HEK293T (cell line): ENCODE results near the gene CDC40.

Experiments
- BHLHE40 ChIP-seq: fragments of 450-650 bp; IDR thresholded peaks from 2 replicates; pipeline ENCODE4 v1.6.1; 2016; ENCODE audit warnings: mild to moderate bottlenecking, moderate library complexity, borderline replicate concordance
- ELF4 ChIP-seq: fragments of 450-650 bp; IDR thresholded peaks from 2 replicates; pipeline ENCODE4 v1.6.1; 2017; ENCODE audit warnings: antibody characterized with exemption
- FOXK2 ChIP-seq: fragments of 450-650 bp; IDR thresholded peaks from 2 replicates; pipeline ENCODE4 v1.6.1; 2016; ENCODE audit warnings: mild to moderate bottlenecking
- HDGF ChIP-seq: fragments of 450-650 bp; IDR thresholded peaks from 2 replicates; pipeline ENCODE4 v1.6.1; 2017; ENCODE audit warnings: antibody characterized with exemption, borderline replicate concordance
- SP1 ChIP-seq: fragments of 450-650 bp; IDR thresholded peaks from 2 replicates; pipeline ENCODE4 v1.6.1; 2017
- SUZ12 ChIP-seq: fragments of 450-650 bp; IDR thresholded peaks from 2 replicates; pipeline ENCODE4 v1.6.1; 2016; ENCODE audit warnings: mild to moderate bottlenecking
- TARDBP ChIP-seq: fragments of 450-650 bp; IDR thresholded peaks from 2 replicates; pipeline ENCODE4 v1.6.1; 2016
- ZNF384 ChIP-seq: fragments of 450-650 bp; IDR thresholded peaks from 2 replicates; pipeline ENCODE4 v1.6.1; 2016

DNA sequence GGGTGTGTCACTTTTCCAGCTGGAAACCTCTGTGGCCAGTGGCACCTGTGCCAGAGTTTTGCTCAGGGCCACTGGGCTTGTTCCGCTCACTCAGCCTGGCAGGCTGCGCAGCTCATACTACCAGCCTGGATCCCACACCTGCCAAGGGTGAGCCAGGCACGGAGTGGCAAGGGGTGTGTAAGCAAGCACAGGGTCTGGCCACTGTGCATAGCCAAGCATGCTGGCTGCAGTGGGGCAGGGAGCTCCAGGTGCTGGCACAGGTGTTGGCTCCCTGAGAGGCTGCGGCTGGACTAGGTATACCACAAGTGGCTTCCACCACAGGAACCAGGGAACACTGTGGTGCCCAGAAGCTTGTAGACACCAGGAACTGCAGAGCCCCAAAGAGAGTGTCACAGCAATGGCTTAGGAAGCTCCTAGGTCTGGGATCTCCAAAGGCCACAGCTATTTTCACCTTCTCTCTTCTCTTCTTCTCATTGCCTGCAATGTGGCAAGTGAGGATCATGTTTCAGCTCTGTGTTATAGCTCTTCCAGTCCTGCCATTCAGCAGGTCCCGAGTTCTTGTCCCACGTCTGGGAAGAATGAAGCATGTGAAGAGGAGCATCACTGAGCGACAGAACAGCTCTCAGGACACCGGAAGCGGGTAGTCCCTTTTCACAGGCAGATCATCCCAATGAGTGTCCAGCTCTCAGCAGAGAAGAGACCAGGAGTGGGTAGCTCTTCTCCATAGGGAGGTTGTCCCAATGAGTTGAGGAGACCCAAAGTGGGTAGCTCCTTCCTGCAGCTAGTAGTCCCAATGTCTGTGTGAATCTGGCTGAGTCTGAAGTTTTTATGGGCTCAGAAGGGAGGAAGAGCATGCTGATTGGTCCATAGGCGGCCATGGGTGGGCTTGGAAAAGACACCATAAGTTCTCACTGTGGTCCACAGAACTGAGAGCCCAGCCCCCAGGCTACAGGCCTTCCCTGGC is 42.0 kb upstream of the CDC40 start:
- TF ChIP-seq ELF4: no peak
- no peak for TF ChIP-seq SP1
- TF ChIP-seq BHLHE40: no peak
- no peak for TF ChIP-seq SUZ12
- no peak for TF ChIP-seq TARDBP
- TF ChIP-seq HDGF: no peak
- no peak for TF ChIP-seq FOXK2
- TF ChIP-seq ZNF384: no peak
